Upper lobe of left lung (tissue), 4 donors: Measurements from ENCODE around the gene MZF1.

Source experiments
- CTCF ChIP-seq, 6 experiments: fragments of 450-650 bp in 4 of 6; fragments of 200-600 bp in 2 of 6; sonication (generic) in 2 of 6; IDR thresholded peaks; one replicate each; pipeline ENCODE4 v1.5.1; 2016 to 2019; ENCODE audit warnings: antibody characterized with exemption in 6 of 6
- POLR2A ChIP-seq, 4 donors: fragments of 450-650 bp; IDR thresholded peaks; one replicate each; pipeline ENCODE4 v1.5.1; 2016 to 2017; ENCODE audit warnings: antibody characterized with exemption in 4 of 4, mild to moderate bottlenecking in 2 of 4
- POLR2AphosphoS5 ChIP-seq, 2 donors: sonication (generic); formaldehyde crosslinking; IDR thresholded peaks; one replicate each; pipeline ENCODE4 v1.5.1; 2017; ENCODE audit warnings: antibody characterized with exemption in 2 of 2

DNA sequence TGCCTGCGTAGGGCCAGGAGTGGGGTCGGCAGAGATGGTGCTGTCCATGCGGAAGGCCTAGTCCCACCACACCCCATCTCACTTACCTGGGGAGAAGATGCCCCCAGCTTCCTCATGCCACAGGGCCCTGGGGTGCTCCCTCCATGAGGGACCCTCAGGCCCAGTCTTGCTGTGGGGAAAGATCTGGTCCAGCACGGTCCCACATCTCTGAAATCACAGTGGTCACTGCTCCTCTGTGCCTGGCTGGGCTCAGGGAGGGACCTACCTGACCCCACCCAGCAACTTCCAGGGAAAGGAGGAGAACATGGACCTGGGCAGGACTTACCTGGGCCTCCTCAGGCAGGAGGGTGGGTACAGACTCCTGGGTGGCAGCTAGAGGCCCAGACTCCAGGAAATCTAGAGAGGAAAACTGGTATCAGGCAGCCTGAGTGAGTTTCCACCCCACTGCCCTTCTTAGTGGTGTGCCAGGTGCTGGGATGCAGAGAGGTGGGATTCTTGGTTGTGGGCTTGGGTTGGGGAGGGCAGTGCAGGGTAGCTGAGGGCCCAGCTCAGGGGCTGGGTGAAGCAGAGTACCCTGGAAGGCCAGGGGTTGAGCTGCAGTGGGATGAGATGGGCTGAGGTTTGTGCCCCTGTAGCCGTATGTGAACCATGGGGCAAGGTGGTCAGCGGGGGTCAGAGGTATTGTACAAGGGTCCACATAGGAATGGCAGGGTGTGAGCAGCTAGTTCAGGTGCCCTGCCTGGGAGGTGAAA, 3.8 kb downstream of the MZF1 start:
- TF ChIP-seq POLR2AphosphoS5 (IDR thresholded peaks at IDR 0.05) (no peak), CTCF (IDR thresholded peaks at IDR 0.05) (no peak), POLR2A (IDR thresholded peaks at IDR 0.05) (no peak)
